Left kidney (tissue), 2 donors: ENCODE measurements around the gene HSD3B7. TPM values are rescaled to one million over a fixed set of nuclear protein-coding genes. Genes with fewer than 3 reads are reported as not detected.

Source experiments
- DNase-seq: peaks from one replicate; pipeline ENCODE4 v3.0.0-alpha.2; 2013
- polyA plus RNA-seq: library from polyadenylated mRNA; unstranded; fragments of 120-200 nt; gene quantifications from one replicate; pipeline ENCODE4 v1.2.1, GENCODE V29; 2013; ENCODE audit not compliant: insufficient read length

The HSD3B7 gene
- polyA plus RNA-seq, 1 donor = 6.7 TPM

DNA sequence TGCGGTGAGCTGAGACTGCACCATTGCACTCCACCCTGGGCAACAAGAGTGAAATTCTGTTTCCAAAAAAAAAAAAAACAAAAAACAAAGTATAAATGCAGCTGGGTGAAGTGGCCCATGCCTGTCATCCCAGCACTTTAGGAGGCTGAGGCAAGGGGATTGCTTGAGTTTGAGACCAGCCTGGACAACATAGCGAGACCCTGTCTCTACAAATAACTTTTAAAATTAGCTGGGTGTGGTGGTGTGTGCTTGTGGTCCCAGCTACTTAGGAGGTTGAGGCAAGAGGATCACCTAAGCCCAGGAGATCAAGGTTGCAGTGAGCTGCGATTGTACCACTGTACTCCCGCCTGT lies 38.2 kb downstream of the HSD3B7 start:
- no peak for DNase-seq

DNA sequence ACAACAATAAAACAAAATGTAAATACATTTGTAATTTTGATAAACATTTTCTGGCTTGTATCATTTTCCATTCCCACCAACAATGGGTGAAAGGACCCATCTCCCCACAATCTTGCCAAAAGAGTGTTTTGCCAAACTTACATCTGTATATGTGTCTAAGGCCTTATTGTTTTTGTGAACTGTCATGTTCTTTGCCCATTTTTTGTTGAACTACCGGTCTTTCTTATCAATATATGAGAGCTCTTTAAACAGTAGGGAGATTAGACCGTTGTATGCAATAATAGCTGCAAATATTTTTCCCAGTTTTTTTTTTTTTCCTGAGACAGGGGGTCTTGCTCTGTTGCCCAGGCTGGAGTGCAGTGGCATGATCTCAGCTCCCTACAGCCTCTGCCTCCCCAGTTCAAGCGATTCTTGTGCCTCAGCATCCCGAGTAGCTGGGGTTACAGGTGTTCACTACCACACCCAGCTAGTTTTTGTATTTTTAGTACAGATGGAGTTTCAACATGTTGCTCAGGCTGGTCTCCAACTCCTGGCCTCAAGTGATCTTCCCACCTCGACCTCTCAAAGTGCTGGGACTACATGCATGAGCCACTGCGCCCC lies 38.7 kb downstream of the HSD3B7 start:
- DNase-seq = no peak

DNA sequence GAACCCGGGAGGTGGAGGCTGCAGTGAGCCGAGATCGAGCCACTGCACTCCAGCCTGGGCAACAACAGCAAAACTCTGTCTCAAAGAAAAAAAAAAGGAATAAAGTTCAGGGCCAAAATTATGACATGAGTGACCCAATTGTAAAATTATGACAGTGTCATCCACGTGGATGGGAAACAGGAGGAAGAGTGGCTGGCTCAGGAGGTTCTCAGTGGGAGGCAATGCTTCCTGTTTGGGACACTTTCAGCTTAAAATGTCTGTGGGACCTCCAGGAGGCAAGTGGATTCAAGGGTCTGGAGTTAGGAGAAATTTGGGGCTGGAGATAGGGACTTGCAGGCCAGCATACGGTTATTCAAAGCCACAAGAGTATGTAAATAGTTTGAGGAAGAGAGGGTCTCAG lies 40.3 kb downstream of the HSD3B7 start:
- no peak for DNase-seq

DNA sequence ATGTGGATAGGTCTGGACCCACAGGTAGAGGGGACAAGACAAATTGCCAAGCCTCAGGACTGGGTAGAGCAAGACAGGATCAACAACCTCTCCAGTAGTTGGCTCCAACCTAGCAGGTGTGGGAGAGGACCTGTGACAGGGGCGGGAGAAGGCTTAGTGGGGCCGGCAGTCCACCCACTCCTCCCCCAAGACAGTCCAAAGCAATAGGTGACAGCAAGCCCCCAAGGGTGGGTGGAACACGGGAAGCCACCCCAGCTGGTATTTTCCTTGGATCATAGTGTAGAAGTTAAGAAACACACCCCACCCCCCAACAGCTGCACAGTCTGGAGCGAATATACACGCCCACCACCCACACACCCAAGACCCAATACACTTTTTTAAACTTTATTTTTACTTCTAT lies 44.3 kb downstream of the HSD3B7 start:
- no peak for DNase-seq

DNA sequence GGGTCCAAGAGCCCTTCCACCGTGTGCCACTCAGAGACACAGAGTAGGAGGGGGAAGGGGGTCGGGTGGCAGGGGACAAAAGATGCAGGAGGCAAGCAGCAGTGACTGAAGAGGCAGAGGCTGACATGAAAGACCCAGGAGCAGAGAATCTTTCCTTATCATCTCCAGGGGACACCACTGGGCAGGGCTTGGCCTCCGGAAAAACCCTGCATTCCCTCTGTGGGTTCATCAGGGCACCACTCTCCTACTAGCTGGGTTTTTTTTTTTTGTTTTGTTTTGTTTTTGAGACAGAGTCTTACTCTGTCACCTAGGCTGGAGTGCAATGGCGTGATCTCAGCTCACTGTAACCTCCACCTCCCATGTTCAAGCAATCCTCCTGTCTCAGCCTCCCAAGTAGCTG lies 46.3 kb downstream of the HSD3B7 start:
- no peak for DNase-seq

DNA sequence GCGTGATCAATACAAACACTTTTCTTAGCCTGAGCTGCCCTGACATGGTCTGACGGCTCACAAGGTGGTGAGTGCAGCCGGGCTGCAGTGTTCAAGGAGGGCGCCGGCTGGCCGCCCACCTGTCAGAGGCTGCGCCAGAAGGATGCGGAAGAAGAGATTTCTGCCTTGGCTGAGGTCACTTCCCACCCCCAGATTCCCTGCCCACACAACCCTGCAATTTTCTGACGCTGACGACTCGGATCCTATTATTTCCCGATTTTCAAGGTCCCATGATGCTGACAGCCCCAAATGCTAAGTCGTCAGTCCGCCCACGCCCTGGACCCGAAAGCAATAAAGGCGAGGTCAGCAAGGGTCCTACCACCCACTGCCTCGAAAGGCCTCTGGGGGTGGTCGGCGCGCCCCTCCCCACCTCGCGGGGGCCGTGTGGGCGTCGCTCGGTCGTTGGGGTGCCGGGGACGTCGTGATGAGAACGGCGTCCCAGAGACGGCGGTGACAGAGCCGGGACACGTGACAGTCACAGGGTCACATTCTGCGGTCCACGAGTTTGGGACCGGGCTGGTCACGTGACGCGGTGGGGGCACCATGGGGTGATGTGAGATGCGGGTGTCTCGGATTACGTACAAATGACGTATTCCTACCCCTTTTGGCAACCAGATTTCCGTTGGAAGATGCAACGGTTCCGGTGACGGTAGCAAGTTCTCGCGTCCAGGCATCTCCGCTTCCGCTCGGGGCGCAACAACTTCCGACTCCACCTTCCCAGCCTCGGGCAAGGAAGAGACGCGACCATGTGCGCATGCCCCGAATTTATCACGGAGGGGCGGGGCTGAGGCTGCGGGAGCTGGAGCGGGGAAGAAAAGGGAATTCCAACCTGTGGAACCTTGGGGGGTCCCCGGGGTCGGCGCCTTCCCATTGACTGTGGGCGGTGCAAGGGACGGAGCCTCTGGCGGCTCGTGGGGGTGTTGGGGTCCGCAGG lies 48.0 kb downstream of the HSD3B7 start, which contains the start of gene STX4:
TSS of gene STX4 (plus strand) at position 823 of the 973 bp plus-strand sequence. CDS start 248 bp downstream, outside the sequence.
- DNase-seq = peak; percentile 96

DNA sequence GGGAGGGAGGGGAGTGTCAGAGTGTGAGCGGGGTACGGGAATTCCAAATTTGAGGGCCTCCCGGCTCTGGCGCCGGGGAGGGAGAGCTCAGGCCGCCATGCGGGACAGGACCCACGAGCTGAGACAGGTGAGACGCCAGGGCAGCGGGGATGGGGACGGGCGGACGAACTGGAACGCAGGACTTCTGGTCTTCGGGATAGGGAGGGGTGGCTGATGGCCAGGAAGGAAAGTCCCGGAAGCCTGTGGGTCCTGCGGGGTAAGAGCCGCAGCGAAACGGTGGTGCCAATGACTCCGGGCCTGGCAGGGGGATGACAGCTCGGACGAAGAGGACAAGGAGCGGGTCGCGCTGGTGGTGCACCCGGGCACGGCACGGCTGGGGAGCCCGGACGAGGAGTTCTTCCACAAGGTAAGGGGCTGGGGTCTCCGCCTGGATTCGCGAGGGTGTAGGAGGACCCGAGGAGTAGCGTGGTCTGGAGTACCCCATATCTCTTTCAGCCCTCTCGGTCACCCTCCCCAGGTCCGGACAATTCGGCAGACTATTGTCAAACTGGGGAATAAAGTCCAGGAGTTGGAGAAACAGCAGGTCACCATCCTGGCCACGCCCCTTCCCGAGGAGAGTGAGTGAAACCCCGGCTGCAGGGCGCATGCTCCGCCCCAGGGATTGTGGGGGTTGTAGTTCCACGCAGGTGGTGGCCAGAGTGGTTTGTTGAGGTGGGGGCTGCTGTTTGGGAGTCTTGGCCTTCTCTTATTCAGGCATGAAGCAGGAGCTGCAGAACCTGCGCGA lies 48.9 kb downstream of the HSD3B7 start:
- peak; percentile 79 for DNase-seq

DNA sequence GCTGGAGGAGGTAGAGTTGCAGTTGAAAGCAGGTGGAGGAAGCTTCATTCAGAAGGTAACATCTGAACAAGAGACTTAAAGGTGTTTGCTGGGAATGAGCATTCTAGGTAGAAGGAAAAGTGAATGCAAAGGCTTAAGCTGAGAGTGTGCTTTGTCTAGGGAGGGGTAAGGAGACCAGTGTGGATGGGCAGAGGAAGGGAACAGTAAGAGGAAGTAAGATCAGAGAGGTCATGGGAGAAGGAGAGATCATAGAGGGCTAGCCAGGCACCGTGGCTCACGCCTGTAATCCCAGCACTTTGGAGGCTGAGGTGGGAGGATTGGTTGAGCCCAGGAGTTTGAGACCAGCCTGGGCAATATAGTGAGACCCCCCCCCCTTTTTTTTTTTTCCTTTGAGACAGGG lies 51.7 kb downstream of the HSD3B7 start:
- no peak for DNase-seq

Other genes starting within 250 kb of the HSD3B7 start
- 39.8 TPM for gene PHKG2, start 236.8 kb upstream of the HSD3B7 start, polyA plus RNA-seq
- 8.8 TPM for gene CFAP119, start 223.1 kb upstream of the HSD3B7 start, polyA plus RNA-seq
- 121 TPM for gene RNF40, start 222.9 kb upstream of the HSD3B7 start, polyA plus RNA-seq
- gene ZNF629, start 198.0 kb upstream of the HSD3B7 start, polyA plus RNA-seq = 27.6 TPM
- gene BCL7C, start 91.1 kb upstream of the HSD3B7 start, polyA plus RNA-seq = 35.0 TPM
- gene CTF1, start 88.6 kb upstream of the HSD3B7 start, polyA plus RNA-seq = 6.4 TPM
- gene FBXL19, start 61.6 kb upstream of the HSD3B7 start, polyA plus RNA-seq = 16.9 TPM
- gene ORAI3, start 36.1 kb upstream of the HSD3B7 start, polyA plus RNA-seq = 17.2 TPM
- gene SETD1A, start 27.5 kb upstream of the HSD3B7 start, polyA plus RNA-seq = 17.6 TPM
- 2.5 TPM for gene STX1B, start 25.4 kb downstream of the HSD3B7 start, polyA plus RNA-seq
- gene STX4, start 48.4 kb downstream of the HSD3B7 start, polyA plus RNA-seq = 38.6 TPM
- 5.1 TPM for gene ZNF668, start 89.0 kb downstream of the HSD3B7 start, polyA plus RNA-seq
- gene ZNF646, start 89.2 kb downstream of the HSD3B7 start, polyA plus RNA-seq = 10.3 TPM
- gene PRSS53, start 103.7 kb downstream of the HSD3B7 start, polyA plus RNA-seq = 1.3 TPM
- 58.1 TPM for gene VKORC1, start 109.6 kb downstream of the HSD3B7 start, polyA plus RNA-seq
- gene BCKDK, start 123.2 kb downstream of the HSD3B7 start, polyA plus RNA-seq = 33.6 TPM
- 73.8 TPM for gene KAT8, start 132.5 kb downstream of the HSD3B7 start, polyA plus RNA-seq
- 54.4 TPM for gene PRSS8, start 150.5 kb downstream of the HSD3B7 start, polyA plus RNA-seq
- gene PRSS36, start 164.9 kb downstream of the HSD3B7 start, polyA plus RNA-seq = 0.67 TPM
- 928 TPM for gene FUS, start 194.9 kb downstream of the HSD3B7 start, polyA plus RNA-seq
- 7.3 TPM for gene PYCARD, start 217.6 kb downstream of the HSD3B7 start, polyA plus RNA-seq
- 0.17 TPM for gene TRIM72, start 228.9 kb downstream of the HSD3B7 start, polyA plus RNA-seq
- gene PYDC1, start 231.9 kb downstream of the HSD3B7 start, polyA plus RNA-seq = not detected